Mucosa of descending colon (tissue), 3 donors: ENCODE results near the gene ISOC2. TPM values are rescaled to one million over a fixed set of nuclear protein-coding genes. Genes with fewer than 3 reads are reported as not detected.
A peak's percentile ranks its signal among the peaks of the same experiment; 100 is the strongest.
"Not testable (repeated sequence)": the region's sequence is repeated elsewhere in the genome, so short reads cannot be mapped to it uniquely, and the experiment has no call there.

Source experiments
- ATAC-seq: fragments of 200-7000 bp; cut with Tn5 transposase; one replicate; pipeline ENCODE4 v1.9.1; 2020; ENCODE audit warnings: mild to moderate bottlenecking, moderate library complexity
- DNase-seq, 3 donors: peaks; one replicate each; pipeline ENCODE4 v3.0.0-alpha.2; 2020
- H3K36me3 ChIP-seq: fragments of 200-600 bp; one replicate; pipeline ENCODE4 v1.8.0; 2021; ENCODE audit warnings: low read depth, mild to moderate bottlenecking
- H3K4me1 ChIP-seq: fragments of 200-600 bp; one replicate; pipeline ENCODE4 v1.8.0; 2021; ENCODE audit warnings: low read depth, mild to moderate bottlenecking
- H3K4me3 ChIP-seq: fragments of 200-600 bp; one replicate; pipeline ENCODE4 v1.8.0; 2021; ENCODE audit warnings: mild to moderate bottlenecking
- H3K9me3 ChIP-seq: fragments of 200-600 bp; one replicate; pipeline ENCODE4 v1.8.0; 2021; ENCODE audit warnings: mild to moderate bottlenecking
- intact Hi-C, 2 donors: fragments of 100-400 bp; cut with DNase I in 1 of 2; cut with micrococcal nuclease in 1 of 2; formaldehyde crosslinking; loops; one replicate each; pipeline versions ENCODE4 v1.11.0 to v1.11.1; 2022; cut with DNase I, micrococcal nuclease
- total RNA-seq, 3 donors: library from RNA; stranded (reverse); fragmentation: NEBNext Ultra II Directional in 2 of 3; extraction: Animal tissue kit (Norgen Biotek cat#: 25700) in 2 of 3; gene quantifications; one replicate each; pipeline versions ENCODE4 v1.2.1 to v1.2.4, GENCODE V29; 2021 to 2023
- TF ChIP-seq, protein P1 (sequence below): fragments of 200-600 bp; IDR thresholded peaks from one replicate; pipeline ENCODE4 v1.8.0; 2022; ENCODE audit warnings: antibody characterized with exemption, mild to moderate bottlenecking
- donor health status: DM: no; HTN: no; CAD: no; lungs with moderate emphysema.
- donor health status: DM: no; HTN: no; CAD: no.
- donor health status: DM: no; HTN: yes; CAD: no.

Gene ISOC2
- total RNA-seq, 3 donors from 2014 or later, result 65.8 to 88.4 (median 86.9) TPM

DNA sequence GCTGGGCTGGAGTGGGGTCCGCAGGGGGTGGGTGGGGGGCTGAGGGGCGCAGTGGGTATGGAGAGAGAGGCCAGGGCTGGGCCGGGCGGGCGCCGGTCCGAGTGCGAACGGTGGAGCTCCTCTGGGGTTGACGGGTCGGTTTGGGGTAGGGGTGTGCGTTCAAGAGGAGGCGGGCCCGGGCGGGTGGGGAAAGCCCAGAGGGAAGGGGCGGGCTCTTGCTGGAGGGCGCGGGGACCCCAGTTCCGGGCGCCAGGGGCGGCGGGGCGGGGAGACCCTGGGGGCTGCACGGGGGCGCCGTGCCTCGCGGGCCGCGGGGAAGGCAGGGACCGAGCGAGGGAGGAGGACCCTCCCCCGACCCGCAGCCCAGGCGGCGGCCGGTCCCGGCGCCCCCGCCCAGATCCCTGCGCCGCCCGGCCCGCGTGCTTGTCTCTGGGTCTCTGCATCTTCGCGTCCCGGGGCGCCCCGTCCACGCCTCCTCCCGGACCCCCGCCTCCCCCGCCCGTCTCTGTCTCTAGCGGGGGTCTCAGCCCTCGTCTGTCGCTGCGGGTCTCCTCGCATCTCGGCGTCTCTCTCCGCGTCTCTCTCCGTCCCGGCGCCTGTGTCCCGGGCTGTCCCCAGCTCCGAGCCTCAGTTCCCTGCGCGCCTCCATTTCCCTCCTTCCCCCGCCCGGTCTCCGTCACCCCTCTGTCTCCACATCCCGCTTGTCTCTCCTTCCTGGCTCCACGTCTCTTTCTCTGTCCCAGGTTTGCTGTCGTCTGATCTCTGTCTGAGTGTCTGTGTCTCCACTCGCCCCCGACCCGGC lies 10.1 kb downstream of the ISOC2 start:
- Histone ChIP-seq H3K4me1 (peaks cover 9% of the 10 kb centered on the region), H3K36me3 (no peaks in the 10 kb centered on the region), H3K9me3 (no peaks in the 10 kb centered on the region), H3K4me3 (no peak overlapping the region)
- DNase-seq (no peak), ATAC-seq (no peak)
- TF ChIP-seq, protein P1, sequence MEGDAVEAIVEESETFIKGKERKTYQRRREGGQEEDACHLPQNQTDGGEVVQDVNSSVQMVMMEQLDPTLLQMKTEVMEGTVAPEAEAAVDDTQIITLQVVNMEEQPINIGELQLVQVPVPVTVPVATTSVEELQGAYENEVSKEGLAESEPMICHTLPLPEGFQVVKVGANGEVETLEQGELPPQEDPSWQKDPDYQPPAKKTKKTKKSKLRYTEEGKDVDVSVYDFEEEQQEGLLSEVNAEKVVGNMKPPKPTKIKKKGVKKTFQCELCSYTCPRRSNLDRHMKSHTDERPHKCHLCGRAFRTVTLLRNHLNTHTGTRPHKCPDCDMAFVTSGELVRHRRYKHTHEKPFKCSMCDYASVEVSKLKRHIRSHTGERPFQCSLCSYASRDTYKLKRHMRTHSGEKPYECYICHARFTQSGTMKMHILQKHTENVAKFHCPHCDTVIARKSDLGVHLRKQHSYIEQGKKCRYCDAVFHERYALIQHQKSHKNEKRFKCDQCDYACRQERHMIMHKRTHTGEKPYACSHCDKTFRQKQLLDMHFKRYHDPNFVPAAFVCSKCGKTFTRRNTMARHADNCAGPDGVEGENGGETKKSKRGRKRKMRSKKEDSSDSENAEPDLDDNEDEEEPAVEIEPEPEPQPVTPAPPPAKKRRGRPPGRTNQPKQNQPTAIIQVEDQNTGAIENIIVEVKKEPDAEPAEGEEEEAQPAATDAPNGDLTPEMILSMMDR, result no peak
- intact Hi-C loops, result no loop called here

DNA sequence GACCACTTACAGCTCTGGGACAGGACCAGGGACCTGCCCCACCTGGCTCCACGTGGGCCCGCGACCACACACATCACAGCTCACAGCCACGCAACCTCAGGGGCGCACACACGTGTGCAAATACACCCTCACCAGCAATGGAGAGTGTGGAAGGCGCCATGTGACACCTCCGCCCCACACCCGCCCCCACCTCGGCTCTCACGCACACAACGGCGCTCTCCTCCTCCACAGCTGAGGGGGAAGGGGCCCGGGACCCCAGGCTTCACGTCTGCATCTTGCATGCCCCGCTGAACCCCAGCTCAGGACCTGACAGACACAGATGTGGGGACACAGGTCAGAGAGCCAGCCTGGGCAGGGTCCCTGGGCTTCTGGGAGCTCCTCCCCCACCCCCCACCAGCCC lies 12.0 kb downstream of the ISOC2 start:
- TF ChIP-seq, protein P1, result no peak
- ATAC-seq, result no peak
- intact Hi-C loops, result no loop called here
- no peak overlapping the region for H3K4me3 ChIP-seq
- no peaks in the 10 kb centered on the region for H3K36me3 ChIP-seq
- no peak for DNase-seq
- H3K4me1 ChIP-seq, result peaks cover 9% of the 10 kb centered on the region
- no peaks in the 10 kb centered on the region for H3K9me3 ChIP-seq

DNA sequence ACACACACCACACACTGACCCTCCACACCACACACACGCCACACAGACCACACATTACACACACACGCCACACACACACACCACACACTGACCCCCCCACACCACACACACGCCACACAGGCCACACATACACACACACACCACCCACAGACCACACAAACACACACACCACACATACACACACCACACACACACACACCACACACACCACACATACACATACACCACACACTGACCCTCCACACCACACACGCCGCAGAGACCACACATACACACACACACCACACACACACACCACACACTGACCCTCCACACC lies 13.3 kb downstream of the ISOC2 start:
- H3K4me3 ChIP-seq, H3K4me1 ChIP-seq, intact Hi-C loops, H3K36me3 ChIP-seq, ATAC-seq, H3K9me3 ChIP-seq, DNase-seq: not testable (repeated sequence)

DNA sequence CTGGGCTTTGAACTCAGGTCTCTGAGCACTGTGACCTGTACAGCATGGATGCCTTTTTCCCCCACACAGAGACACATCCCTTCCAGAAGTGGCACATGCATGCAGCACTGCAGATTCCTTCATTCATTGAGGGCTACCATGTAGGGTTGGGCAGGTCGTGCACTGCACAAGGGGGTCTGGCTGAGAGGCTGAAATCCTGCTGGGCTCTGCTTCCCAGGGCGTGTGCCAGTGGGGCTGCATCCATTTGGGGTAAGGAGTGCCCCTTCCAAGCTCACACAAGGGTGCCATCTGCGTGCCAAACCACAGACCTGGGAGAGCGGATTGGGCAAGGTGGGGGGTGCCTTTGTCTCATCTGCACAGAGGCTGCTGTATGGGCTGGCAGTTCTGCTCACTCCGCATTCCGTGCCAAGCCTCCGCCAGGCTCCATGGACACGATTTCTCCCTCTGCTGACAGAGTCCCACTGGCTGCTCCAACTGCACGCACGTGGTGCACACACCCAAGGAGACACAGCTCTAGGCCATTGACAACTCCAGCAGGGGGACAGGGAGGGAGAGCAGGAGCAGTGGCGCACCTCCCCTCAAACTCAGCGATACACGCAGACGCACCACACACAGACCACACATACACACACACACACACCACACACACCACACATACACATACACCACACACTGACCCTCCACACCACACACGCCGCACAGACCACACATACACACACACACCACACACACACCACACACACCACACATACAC lies 13.8 kb downstream of the ISOC2 start:
- Histone ChIP-seq H3K36me3 (no peaks in the 10 kb centered on the region), H3K4me1 (peaks cover 9% of the 10 kb centered on the region), H3K9me3 (no peaks in the 10 kb centered on the region), H3K4me3 (no peak overlapping the region)
- intact Hi-C loops, result no loop called here
- DNase-seq (no peak), ATAC-seq (peak; percentile 39)
- TF ChIP-seq, protein P1, result no peak

DNA sequence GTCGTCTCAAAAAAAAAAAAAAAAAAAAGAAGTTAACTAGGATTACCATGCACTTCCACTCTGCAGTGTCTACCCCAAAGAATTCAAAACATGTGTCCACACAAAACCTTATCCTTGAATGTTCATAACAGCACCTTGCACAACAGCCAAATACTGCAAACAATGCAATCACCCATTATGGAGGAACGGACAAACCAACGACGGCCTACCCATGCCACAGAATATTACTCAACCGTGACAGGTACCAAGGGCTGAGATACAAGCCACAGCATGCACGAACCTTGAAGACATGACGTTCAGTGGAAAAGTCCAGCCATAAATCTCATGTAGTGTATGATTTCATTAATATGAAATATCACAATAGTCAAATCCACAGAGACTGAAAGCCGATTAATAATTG lies 15.4 kb downstream of the ISOC2 start:
- intact Hi-C loops, result no loop called here
- DNase-seq, result no peak
- Histone ChIP-seq H3K4me1 (peaks cover 6% of the 10 kb centered on the region), H3K36me3 (no peaks in the 10 kb centered on the region), H3K9me3 (no peaks in the 10 kb centered on the region), H3K4me3 (no peak overlapping the region)
- TF ChIP-seq, protein P1, result no peak
- no peak for ATAC-seq

DNA sequence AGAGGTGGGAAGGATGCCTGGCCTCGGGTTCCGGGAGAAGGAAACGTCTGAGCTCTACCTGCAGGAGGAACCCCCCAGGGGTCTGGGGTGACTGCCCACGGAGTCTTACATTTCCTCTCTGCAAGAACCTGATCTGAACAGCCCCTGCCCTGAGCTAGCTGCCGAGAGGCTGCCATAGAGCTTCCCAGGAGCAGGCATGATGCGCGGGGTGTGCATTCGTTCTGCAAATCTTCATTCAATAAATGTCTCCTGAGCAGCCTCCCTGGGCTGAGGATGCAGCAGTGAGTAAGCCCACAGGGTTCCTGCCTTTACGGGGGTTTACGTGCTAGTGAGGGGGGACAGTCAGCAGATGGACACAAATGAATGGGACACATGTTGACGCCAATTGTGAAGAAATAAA lies 16.8 kb downstream of the ISOC2 start:
- ATAC-seq, result no peak
- DNase-seq, result no peak
- H3K4me3 ChIP-seq, result no peak overlapping the region
- no peaks in the 10 kb centered on the region for H3K36me3 ChIP-seq
- H3K9me3 ChIP-seq, result no peaks in the 10 kb centered on the region
- peaks cover 6% of the 10 kb centered on the region for H3K4me1 ChIP-seq
- TF ChIP-seq, protein P1, result no peak
- intact Hi-C loops, result no loop called here
